HG02870 (cell line): ENCODE data around the gene GSTA3.
"Not testable (repeated sequence)": the region's sequence is repeated elsewhere in the genome, so short reads cannot be mapped to it uniquely, and the experiment has no call there.

Experiments used
- ATAC-seq: cut with Tn5 transposase; IDR thresholded peaks from one replicate; pipeline ENCODE4 v1.9.1; 2021; ENCODE audit warnings: mild to moderate bottlenecking, moderate library complexity; ENCODE audit not compliant: unreplicated experiment

Gene GSTA3

DNA sequence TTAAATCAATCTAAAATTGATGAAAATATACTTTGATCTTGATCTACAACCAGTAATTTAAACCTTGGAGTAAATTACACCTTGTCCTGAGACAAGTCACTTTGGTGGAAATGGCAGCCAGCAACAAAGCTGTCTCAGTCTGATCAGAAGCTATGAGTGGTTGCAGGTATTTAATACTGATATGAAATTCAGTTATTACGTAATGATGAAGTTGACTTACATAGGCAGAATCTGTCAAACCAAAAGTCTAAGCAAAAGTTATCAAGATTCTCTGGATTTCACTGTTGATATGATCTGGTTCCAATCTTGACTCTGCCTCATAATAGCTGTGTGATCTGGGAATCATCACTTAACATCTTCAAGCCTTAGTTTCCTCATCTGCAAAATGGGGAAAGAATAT, 41.3 kb downstream of the GSTA3 start:
- ATAC-seq: no peak

DNA sequence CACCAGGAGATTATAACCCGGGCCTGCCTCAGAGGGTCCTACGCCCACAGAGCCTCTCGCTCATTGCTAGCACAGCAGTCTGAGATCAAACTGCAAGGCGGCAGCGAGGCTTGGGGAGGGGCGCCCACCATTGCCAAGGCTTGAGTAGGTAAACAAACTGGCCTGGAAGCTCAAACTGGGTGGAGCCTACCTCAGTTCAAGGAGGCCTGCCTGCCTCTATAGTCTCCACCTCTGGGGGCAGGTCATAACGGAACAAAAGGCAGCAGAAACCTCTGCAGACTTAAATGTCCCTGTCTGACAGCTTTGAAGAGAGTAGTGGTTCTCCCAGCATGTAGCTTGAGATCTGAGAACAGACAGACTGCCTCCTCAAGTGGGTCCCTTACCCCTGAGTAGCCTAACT, 48.3 kb downstream of the GSTA3 start:
- ATAC-seq: not testable (repeated sequence)

DNA sequence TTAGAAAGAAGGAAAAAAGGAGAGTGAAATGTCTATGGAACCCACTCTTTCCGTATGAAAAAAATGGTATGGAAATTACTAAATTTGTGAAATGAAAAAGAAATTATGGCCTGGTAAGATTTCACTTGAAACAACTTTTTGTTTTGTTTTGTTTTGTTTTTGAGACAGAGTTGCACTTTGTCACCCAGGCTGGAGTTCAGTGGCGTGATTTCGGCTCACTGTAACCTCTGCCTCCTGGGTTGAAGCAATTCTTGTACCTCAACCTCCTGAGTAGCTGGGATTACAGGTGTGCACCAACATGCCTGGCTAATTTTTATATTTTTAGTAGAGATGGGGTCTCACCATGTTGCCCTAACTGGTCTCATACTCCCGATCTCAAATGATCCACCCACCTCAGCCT, 51.1 kb downstream of the GSTA3 start:
- ATAC-seq: no peak

DNA sequence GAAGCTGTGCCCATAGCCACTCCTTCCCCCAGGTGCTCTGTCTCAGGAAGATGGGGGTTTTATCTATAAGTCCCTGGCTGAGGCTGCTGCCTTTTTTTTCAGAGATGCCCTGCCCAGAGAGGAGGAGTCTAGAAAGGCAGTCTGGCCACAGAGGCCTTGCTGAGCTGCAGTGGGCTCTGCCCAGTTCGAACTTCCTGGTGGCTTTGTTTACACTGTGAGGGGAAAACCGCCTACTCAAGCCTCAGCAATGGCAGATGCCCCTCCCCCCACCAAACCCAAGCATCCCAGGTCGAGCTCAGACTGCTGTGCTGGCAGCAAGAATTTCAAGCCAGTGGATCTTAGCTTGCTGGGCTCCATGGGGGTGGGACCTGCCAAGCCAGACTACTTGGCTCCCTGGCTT, 53.4 kb downstream of the GSTA3 start:
- ATAC-seq: not testable (repeated sequence)

DNA sequence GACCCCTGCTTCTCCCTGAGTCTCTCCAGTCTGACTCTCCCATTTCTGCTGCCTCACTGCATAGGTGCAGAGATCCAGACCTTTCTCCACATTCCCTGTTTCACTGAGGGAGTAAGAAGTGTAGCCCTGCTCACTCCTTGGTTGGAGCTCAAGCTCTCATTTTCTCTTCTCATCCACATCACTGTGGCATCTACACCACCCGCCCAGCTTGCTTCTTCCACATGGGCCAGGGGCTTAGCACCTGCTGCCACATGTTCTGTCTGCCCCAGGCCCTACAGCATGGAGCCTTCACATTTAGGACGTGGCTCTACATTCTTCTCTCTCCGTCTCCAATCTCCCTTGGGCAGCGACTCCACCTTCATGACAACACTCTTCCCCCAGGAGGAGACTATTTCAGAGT, 60.4 kb downstream of the GSTA3 start:
- no peak for ATAC-seq
